ENCODE data around the gene PPHLN1. TPM values are rescaled to one million over a fixed set of nuclear protein-coding genes. Genes with fewer than 3 reads are reported as not detected.

PPHLN1 gene
- total RNA-seq, 4 donors from 2014 or later = 39.5 to 45.5 (median 41.7) TPM

DNA sequence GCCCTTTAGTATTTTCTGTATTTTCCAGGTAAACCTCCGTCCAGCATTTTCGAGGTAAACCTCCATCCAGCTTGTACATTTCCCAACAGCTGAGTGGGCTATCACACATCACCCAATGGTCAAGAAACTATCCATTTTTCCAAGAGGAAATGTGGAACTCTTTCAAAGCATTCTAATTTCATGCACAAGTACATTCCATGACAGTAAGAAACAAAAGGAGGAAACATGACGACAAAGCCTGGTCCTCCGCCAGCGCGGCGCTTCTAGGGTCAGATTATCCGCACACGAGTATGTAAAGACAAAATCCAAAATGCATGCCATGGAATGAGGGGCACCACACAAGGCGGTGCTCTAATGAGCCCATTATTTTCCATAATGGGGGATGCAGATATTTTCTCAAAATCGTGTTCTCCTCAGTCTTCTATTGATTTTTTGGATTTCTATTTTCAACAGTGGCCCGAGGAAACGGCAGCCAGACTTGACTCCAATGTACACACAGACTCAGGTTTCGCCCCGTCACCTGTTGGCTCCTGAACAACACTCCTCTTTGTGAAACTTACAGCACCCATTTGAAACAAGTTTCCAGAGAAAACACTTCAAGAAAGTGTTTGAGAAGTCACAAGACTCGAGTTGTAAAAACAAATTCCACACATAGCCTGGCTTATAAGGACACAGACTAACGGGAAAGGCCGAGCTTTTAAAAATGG, 156.2 kb downstream of the PPHLN1 start:
- intact Hi-C loops (cut with DNase I; ENCODE audit: low total_unique reads) = loop anchor here (10.0 kb wide), 1 partner anchor 803 kb away; no protein-coding TSS in a partner anchor
- TF ChIP-seq POLR2A (IDR thresholded peaks at IDR 0.05) (no peak), CTCF (IDR thresholded peaks at IDR 0.05) (no peak)
- H3K4me3 ChIP-seq (ENCODE audit: low read depth, poor library complexity, severe bottlenecking) = peak overlapping the region; percentile 53
- WGBS, 2 donors = 41 to 46% methylated on average over 18 of the region's 18 CpGs
- peak in 1 of 2 donors; percentile 18 for DNase-seq (ENCODE audit: low spot score in 2 of 2)

DNA sequence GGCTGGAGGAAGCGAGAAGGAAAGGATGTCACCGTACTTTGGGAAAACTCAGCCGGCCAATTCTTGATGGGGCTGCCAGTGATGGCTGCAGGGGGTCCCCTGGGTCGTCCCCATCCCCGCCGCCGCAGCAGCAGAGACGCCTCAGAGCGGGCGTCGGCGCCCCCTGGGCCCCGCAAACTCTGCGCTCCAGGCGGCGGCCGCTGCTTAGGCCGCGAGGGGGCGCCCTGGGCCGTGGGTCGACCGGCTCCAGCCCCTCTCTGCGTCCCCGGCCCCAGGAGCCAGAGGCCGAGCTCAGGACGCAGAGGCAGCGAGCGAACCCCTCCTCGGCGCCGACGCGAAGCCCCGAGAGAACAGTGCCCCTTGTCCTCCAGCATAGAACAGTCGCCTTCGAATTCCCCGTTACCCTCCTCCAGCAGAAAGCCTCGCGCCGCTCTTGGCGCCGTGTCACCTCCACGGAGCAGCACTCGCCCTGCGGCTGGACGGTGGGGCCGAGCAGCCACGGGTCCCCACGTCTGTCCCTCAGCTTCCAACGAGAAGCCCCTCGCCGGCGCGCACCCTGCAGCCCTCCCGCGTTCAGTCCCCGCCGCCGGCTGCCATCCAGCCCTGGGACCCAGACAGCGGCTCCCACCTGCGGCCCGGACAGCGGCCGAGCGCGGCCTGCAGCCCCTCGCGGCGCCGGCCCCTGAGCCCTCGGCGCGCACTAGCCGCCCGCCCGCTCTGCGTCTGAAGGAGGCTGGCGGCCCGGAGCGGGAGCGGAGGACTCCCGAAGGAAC, 157.0 kb downstream of the PPHLN1 start:
- intact Hi-C loops (cut with DNase I; ENCODE audit: low total_unique reads) = loop anchor here (10.0 kb wide), 1 partner anchor 802 kb away; no protein-coding TSS in a partner anchor
- 1 to 2% methylated on average over 24 to 45 of the region's 83 CpGs for WGBS, 2 donors
- TF ChIP-seq CTCF (IDR thresholded peaks at IDR 0.05) = peak in 1 of 3 donors; percentile 22
- TF ChIP-seq POLR2A (IDR thresholded peaks at IDR 0.05) = no peak
- H3K4me3 ChIP-seq (ENCODE audit: low read depth, poor library complexity, severe bottlenecking) = peak overlapping the region; percentile 53
- DNase-seq (ENCODE audit: low spot score in 2 of 2) = peak; percentile 28 to 94

GRCh38 chr12:42483521-42483790, 157.5 kb downstream of the PPHLN1 start:
- DNase-seq (ENCODE audit: low spot score in 2 of 2) = peak in 1 of 2 donors; percentile 89
- H3K4me3 ChIP-seq (ENCODE audit: low read depth, poor library complexity, severe bottlenecking) = peak overlapping the region; percentile 53
- TF ChIP-seq CTCF (IDR thresholded peaks at IDR 0.05) (no peak), POLR2A (IDR thresholded peaks at IDR 0.05) (no peak)
- WGBS, 2 donors = 0% methylated on average over 1 of the region's 30 CpGs
- intact Hi-C loops (cut with DNase I; ENCODE audit: low total_unique reads) = loop anchor here (10.0 kb wide), 1 partner anchor 801 kb away; no protein-coding TSS in a partner anchor

- intact Hi-C loops (cut with DNase I; ENCODE audit: low total_unique reads) = loop anchor here (10.0 kb wide), 1 partner anchor 800 kb away; no protein-coding TSS in a partner anchor
- TF ChIP-seq POLR2A (IDR thresholded peaks at IDR 0.05) (no peak), CTCF (IDR thresholded peaks at IDR 0.05) (no peak)
- H3K4me3 ChIP-seq (ENCODE audit: low read depth, poor library complexity, severe bottlenecking) = no peak overlapping the region
- 59 to 64% methylated on average over 3 of the region's 3 CpGs for WGBS, 2 donors
- DNase-seq (ENCODE audit: low spot score in 2 of 2) = no peak
Measured at GRCh38 chr12:42484996-42485395, 159.0 kb downstream of the PPHLN1 start.

DNA sequence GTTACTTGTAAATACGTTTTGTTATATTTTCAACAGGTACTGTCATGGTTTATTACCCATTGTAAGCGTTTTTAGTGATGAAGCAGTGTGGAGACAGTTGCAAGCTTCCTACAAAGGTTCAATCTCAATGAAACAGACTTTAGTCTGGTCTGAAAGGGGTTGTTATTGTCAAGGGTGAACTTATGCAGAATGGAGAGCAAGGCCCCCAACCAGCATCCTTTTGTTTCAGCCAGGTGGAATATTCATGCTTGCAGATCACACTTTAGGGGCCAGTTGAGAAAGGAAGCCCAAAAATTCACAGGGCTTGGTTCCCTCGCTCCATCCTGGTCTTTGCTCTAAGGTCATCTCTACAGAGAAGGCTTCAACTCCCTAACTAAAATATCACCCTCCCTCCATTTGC, 159.9 kb downstream of the PPHLN1 start:
- 91 to 98% methylated on average over 3 of the region's 3 CpGs for WGBS, 2 donors
- no peak overlapping the region for H3K4me3 ChIP-seq (ENCODE audit: low read depth, poor library complexity, severe bottlenecking)
- no peak for DNase-seq (ENCODE audit: low spot score in 2 of 2)
- TF ChIP-seq CTCF (IDR thresholded peaks at IDR 0.05) (no peak), POLR2A (IDR thresholded peaks at IDR 0.05) (no peak)
- intact Hi-C loops (cut with DNase I; ENCODE audit: low total_unique reads) = loop anchor here (10.0 kb wide), 1 partner anchor 799 kb away; no protein-coding TSS in a partner anchor

Data from lower leg skin (tissue), 4 donors.